Measurements from ENCODE around the gene IRF8. TPM values are rescaled to one million over a fixed set of nuclear protein-coding genes. Genes with fewer than 3 reads are reported as not detected.
"Not testable (repeated sequence)": the region's sequence is repeated elsewhere in the genome, so short reads cannot be mapped to it uniquely, and the experiment has no call there.

Gene IRF8
- polyA plus RNA-seq, 1 donor = 5.4 TPM

- no peak for DNase-seq (ENCODE audit: low read depth)
Observed at GRCh38 chr16:85891776-85892166, 7.2 kb upstream of the IRF8 start.

- no peak for DNase-seq (ENCODE audit: low read depth)
Observed at GRCh38 chr16:85892760-85893159, 6.2 kb upstream of the IRF8 start.

GRCh38 chr16:85894266-85894665 lies 4.7 kb upstream of the IRF8 start:
- no peak for DNase-seq (ENCODE audit: low read depth)

- DNase-seq (ENCODE audit: low read depth) = no peak
Observed at GRCh38 chr16:85897382-85897781, 1.6 kb upstream of the IRF8 start.

- no peak for DNase-seq (ENCODE audit: low read depth)
Observed at GRCh38 chr16:85899444-85899843, 482 bp downstream of the IRF8 start.

GRCh38 chr16:85900027-85900792 lies 1.2 kb downstream of the IRF8 start:
- DNase-seq (ENCODE audit: low read depth) = no peak

GRCh38 chr16:85901110-85901509 lies 2.1 kb downstream of the IRF8 start:
- no peak for DNase-seq (ENCODE audit: low read depth)

GRCh38 chr16:85901773-85902365 lies 2.9 kb downstream of the IRF8 start:
- no peak for DNase-seq (ENCODE audit: low read depth)

GRCh38 chr16:85902366-85903155 lies 3.6 kb downstream of the IRF8 start:
- no peak for DNase-seq (ENCODE audit: low read depth)

GRCh38 chr16:85903559-85903958 lies 4.6 kb downstream of the IRF8 start:
- no peak for DNase-seq (ENCODE audit: low read depth)

- DNase-seq (ENCODE audit: low read depth) = no peak
Observed at GRCh38 chr16:85905110-85906095, 6.4 kb downstream of the IRF8 start.

GRCh38 chr16:85906349-85906748 lies 7.4 kb downstream of the IRF8 start:
- DNase-seq (ENCODE audit: low read depth) = no peak

GRCh38 chr16:85907231-85907630 lies 8.3 kb downstream of the IRF8 start:
- DNase-seq (ENCODE audit: low read depth) = not testable (repeated sequence)

GRCh38 chr16:85908444-85908843 lies 9.5 kb downstream of the IRF8 start:
- DNase-seq (ENCODE audit: low read depth) = no peak

- no peak for DNase-seq (ENCODE audit: low read depth)
Observed at GRCh38 chr16:85908889-85909589, 10.1 kb downstream of the IRF8 start.

GRCh38 chr16:85909932-85910853 lies 11.2 kb downstream of the IRF8 start:
- no peak for DNase-seq (ENCODE audit: low read depth)

- DNase-seq (ENCODE audit: low read depth) = no peak
Observed at GRCh38 chr16:85910854-85911247, 11.9 kb downstream of the IRF8 start.

- DNase-seq (ENCODE audit: low read depth) = no peak
Observed at GRCh38 chr16:85911251-85911930, 12.4 kb downstream of the IRF8 start.

Measured in forelimb muscle (tissue), 1 donor.